ENCODE measurements around the gene DNAJC18.

Gene DNAJC18

DNA sequence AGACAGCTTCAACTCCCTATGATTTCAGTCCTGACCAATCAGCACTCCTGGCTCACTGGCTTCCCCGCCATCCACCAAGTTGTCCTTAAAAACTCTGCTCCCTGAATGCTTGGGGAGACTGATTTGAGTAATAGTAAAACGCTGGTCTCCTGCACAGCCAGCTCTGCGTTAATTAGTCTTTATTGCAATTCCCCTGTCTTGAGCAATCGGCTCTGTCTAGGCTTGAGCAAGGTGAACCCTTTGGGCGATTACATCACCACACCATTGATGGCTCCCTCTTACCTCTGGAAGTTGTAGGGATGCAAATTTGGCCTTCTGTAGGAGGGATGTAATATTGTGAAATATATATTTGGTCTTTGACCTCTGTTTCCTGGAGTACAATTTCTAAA is 53.3 kb downstream of the DNAJC18 start:
- DNase-seq: no peak

DNA sequence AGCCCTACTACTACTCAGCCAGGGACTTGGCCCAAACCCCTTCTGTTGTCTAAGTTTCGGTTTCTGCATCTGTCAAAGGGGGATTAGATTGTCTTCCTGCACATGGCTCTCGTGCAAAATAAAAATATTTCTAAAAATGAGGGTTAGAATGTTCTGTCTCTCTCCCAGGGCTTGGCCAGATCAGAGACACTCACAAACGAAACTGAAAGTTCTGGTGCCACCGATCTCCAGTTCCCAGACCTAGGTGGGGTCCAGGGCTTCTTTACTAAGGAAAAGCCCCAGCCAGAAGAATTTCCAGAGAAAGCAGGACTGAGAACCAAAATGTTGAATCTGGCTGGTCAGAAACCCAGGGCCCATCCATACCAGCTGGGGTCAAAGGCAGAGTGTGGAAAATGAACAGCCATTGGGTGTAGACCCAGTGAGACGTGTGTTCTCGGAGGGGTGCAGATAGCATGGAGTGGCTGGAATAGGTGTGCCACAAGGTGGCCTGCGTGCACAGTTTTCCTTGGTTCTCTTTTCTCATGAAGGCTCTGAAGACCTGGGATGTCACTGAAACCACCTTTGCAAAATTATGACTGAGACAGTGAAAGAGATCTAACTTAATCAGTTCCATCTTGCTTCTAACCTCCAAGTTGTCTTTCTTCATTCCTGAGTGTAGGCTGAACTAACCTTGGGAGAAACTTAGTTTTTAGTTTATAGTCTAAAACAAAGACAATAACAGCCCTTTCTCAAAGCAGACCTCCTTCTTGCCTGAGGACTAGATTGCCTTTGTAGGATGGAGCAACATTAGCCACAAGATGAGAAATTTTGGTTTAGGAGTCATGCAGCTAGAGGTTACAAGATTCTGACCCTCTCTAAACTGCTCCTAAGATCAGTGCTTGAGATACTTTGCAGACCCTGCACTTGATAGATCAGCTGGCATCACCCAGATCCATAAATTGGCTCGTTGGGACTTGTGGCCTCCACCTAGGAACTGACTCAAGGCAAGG is 54.0 kb downstream of the DNAJC18 start:
- DNase-seq: peak; percentile 40

DNA sequence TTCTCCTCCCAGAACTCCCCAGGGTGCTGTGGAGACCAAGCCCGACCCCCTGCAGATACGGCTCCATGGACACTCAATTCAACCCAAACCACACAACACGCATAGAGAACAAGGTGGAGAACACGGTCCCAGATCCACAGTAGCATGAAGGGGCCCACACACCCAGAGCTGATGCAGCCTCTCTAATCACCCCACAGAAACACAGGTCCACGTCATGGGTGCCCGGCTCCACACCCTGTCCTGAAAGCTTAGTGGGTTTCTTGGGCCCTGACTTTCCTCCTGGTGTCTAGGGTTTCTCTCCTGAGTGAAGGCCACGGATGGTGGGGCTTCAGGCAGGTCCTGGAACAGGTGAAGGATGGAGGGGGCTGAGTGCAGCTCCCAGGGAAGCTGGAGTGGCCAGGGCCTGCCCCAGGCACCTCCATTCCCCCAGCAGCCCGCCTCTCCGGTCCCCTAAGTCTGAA is 54.7 kb downstream of the DNAJC18 start:
- no peak for DNase-seq

DNA sequence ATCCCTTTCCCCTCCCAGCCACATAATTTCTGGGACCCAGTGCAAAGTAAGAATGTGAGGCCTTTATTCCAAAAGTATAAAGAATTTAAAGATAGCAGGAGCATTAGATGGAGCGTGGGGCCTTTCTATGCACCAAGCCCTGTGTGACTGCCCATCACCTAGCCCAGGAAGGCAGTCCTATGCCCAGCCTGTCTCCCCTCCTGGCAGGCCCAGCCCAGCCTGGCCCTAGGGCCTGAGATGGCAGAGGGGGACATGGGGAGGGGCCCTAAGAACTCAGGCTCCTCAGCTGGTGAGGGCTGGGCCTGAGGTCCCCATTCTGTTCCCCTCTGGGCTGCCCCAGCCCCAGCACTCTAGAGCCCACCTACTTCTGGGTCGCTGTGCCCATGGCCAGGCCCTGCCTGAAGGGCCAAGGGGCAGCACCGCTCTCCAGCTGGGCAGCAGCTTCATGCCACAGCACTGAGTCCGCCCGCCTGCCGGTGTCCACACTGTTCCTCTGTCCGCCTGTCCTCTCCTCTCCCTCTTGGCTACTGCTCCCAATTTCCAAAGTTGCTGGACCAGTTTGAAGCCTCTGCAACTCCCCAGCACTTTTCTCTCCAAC is 55.2 kb downstream of the DNAJC18 start:
- no peak for DNase-seq

DNA sequence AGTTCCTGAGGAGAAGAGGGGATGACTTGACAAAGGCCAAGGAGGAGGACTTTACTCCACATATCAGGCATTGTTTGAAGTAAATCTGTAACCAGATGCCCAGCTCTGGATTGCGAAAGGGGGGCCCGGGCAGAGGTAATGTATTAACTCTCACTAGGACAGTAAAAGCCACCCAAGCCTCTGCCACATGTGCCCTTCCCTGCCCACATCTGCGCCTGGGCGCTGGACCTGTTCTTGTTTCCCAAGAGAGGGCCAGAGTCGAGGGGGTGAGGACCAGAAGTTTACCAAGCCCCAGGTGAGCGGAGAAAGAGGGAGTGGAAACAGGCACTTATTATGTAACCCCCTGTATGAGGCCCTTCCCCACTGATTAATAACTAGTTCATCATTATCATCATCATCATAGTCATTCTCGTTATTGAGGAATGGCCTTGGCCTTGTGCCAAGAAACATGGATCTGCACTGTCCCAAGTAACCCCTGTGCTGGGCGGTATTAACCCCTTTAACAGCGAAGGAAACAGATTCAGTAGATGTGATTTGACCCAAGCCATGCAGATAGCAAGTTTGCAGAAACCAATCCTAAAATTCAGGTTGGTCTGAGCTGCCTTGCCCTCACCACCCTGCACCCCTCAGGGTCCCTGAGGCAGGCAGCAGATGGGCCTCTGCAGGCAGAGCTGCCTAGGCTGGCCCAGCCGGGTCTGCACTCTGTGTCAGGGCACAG is 55.9 kb downstream of the DNAJC18 start, which contains the start of gene SLC23A1:
Gene SLC23A1 (minus strand): TSS at position 23 of the 718 bp plus-strand sequence. CDS start 44 bp downstream, outside the sequence.
- no peak for DNase-seq

DNA sequence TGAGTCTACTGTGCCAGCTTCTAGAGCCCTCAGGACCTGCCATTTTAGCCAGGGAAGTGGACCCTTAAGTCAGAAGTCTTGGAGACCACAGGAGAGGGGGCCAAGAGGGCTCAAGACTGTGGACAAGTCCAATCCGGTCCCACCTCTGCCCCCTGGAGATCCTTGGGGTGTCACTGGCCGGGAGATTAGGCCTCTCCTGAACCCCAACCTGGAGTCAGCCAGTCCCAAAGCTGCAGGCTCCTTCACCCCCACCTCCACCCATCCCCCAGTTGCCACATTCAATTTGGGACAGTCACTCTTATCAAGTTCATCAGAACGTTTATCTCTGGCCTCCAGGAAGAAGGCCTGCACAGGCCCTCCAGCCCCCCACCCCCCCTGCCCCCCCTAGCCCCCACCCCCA is 56.5 kb downstream of the DNAJC18 start:
- DNase-seq: no peak

DNA sequence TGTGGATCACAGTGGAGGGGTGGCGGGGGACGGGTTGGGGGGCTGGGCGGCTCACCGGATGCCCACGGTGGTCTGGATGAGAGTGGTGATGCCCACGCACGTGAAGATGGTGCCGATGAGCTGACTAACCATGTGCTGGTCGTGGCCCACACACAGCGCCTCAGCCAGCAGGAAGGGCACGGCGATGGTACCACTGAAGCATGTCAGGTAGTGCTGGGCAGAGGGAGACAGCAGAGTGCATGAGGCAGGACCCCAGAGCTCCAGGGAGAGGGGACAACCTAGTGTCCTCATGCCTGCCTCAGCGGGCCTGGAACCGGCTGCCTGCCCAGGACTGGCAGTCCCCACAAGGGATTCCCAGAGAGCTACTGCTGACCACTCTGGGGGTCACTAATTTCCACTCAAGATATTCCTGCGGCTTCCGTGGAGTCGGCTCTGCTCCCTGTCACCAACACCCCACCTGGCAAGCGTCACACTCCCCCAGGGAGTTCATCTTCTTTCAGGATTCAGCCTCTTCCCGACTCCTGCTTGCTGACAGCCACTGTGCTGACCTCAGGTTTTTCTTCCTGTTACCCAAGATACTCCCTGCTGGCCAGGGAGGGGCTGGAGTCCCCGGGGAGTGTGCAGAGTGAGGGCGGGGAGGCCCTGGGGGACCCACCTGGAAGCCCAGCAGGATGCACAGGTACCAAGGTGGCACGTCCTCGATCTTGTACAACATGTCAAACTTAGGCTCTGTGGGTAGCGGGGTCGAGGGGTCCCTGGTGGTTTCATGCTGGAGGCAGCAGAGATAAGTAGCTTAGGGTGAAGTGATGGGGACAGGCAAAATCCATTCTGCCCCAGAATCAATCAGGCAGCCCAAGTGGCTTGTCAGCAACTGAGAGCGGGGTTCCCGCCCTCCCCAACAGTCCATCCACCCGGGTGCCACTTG is 57.2 kb downstream of the DNAJC18 start:
- DNase-seq: no peak

DNA sequence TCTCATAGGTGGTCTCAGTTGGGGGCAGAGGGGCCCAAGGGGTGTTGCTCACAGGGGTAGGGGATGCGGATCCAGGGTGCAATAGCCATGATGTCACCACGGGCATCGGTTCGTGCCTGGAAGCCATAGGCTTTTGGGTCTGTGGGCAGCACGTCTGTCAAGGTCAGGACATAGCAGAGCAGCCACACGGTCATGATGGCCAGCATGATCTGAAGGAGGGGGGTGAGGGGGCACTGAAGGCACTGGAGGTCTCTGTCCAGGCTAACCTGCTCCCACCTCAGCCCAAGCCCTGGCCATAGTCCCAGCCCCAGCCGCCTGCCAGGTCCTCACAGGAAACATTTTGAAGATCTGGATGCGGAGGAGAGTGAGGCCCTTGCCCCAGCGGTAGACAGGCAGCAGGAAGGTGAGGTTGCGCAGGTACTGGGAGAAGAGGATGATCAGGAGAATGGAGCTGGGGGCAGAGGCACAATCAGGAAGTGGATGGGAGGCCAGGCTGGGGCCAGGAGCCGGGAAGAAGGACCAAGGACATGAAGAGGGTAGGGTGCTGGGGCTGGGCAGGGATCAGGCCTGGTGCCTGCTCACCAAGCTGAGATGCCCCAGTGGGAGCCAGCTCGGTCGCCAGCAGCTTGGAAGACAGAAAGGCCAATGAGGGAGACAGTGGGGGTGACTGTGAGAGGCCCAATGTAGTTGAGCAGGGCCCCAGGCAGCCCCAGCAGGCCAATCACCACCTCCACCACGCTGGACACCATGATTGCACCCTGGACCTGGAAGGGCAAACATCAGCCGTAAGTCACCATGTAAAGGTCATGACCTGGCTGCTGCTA is 59.5 kb downstream of the DNAJC18 start:
- DNase-seq: no peak

DNA sequence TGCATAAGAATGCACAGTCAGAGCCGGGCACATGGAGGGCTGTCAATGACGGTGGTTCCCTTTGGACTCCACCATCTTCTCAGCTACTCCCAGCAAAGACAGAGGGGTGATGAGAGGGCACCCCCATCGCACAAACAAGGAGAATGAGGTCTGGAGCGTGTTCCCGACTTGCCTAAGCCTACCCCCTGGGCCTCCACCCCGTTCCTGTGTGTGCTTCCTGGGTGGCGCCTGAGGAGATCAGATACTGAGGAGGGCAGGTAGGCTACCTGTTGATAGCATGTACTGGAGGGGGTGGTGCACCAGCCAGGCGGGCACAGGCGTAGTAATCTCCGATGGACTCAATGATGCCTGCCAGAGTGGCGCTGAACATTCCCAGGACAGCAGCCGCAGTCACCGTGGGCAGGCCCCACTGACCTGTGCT is 60.4 kb downstream of the DNAJC18 start:
- DNase-seq: no peak

DNA sequence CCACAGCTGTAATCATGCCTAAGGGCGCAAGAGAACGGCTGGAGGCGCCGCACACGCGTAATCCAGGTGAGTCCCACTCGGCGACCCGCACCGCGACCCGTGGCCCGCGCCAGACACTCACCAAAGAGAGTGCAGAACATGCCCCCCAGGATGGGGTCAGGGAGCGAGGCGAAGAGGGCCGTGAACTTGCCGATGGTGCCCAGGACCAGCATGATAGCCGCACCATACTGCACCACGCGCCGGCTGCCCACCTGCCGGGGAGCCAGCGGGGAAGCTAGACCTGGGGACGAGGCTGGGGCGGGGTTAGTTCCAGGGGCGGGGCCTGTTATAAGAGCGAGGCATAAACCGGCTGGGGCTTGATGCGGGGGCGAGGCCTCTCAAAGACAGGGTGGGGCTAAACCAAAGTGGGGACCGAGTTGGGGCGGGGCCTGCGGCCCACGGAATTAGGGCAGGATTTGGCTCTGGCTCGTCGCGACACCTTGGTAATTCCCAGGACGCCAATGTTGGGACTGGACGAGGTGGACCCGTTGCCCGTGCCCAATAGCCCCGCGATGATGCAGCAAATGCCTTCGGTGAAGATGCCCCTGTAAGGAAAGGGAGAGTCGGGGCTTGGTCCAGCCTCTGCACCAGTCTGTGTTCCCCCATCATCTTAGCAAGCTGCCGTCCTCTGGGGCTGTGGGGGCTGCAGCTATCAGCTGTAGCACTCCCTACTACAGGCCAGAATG is 61.1 kb downstream of the DNAJC18 start:
- no peak for DNase-seq

DNA sequence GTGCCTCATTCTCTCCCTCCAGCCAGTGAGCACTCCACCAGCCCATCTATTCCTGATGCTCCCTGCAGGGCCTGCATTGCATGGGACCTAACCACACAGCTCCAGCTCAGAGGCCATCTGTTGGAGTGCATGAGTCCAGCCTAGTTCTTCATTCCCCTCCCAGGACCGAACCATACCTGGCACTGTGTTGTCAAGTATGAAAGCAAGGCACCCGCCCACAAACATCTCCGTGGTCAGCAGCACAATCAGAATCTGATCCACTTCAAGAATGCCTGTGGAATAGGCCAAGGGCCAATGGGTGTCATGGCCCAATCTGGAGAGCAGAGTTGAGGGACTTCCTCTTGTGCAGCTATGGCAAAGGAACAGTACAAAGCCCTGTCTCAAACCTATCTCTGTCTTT is 62.1 kb downstream of the DNAJC18 start:
- no peak for DNase-seq

DNA sequence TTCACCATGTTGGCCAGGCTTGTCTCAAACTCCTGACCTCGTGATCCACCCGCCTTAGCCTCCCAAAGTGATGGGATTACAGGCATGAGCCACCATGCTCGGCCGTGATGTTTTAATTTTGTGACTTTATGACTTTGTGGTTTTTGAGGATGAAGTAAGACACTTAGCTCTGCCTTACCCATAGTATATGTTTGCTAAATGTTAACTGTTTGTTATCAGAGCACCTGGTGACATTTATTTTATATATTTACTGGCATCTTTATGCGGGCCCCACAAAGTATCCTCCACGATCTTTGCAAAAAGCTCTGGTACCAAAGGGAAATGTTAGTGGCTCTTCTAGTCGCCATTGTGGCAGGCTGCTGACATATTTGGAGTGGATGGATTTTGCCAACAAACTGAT is 63.0 kb downstream of the DNAJC18 start:
- DNase-seq: no peak

DNA sequence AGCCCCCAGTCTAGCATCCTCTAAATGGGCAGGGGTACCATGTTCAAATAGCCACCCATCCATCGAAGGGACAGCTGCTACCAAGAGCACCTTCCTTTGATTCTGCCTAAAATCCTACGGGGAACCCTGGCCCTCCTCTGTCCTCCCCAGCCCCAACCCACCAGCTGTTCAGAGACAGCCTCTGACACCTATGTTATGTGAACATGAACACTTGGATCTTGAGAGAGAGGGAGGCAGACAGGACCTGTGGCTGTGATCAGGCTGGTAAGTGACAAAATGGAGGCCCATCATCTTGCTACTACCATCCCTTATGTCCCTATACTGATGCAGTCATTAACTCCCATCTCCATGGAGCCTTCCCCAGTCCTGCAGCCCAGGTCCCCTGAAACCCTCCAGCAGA is 64.4 kb downstream of the DNAJC18 start:
- no peak for DNase-seq

DNA sequence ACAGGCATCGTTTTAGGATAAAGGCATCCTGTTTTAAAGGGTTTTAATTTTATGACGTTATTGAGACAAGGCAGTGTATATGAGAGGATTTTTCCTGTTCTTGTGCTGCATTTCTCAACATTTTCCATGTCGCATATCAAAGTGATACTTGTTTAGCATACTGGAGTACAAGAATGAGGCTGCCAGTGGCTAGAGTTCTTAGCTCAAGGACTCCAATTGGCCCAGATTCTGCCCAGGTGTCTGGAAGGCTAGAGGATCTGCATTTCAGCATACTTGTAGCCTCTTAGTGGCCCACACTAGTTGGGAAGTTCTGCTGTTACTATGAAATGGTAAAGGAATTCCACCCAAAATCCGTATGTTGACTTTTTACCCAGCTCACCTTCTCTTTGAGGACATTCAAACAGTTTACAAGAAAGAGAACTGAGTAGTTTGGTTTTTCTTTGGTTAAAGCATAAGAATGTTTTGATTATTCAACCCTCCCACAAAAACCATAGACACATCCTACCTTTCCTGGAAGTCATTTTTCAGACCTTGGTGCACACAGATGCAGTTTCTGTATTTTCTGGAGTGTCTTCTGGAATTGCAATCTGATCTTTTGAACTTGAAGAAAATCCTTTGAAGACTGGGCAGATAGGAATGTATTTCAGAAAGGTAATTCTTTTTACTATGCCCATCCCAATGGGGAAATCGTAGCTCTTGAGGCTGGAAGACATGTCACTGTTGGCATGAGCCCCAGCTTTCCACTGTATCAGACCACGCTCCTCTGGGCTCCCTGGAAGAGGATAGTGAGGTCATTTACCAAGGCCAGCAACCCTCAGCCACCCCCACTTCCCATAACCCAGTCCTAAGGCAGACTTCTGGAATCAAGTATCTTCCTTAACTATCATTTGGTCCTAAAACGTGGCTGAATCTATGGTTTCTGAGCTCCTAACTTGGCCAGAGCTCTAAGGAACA is 67.6 kb downstream of the DNAJC18 start:
- no peak for DNase-seq

DNA sequence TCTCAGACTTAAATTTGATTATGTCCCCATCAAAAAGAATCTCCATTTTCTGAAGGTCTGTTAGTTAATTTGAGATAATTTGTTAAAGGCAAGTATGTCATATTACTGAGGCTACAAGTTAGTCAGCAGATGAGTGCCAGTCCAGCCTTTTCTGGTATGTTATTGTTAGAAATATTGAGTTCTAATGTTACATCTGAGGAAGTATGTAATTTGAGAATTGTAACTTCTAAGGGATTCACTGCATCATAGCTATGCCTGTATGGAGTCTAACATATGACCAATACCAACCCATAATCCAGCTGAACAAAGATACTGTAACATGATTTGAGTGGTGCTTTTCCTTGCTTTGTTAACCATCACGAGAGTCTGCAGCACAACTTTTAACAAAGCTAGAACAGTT is 70.1 kb downstream of the DNAJC18 start:
- no peak for DNase-seq

DNA sequence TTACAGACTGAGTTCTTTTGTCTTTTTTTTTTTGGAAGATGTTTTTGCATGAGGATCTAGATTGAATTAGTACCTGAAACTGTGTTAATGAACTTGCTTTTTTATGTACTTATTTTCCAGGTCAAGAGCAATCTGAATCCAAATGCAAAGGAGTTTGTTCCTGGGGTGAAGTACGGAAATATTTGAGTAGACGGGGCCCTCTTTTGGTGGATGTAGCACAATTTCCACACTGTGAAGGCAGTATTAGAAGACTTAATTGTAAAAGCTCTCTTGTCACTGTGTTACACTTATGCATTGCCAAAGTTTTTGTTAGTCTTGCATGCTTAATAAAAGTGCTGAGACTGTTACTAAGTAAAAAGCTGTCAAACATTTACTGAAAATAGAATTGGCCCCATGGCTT is 70.7 kb downstream of the DNAJC18 start:
- DNase-seq: no peak

DNA sequence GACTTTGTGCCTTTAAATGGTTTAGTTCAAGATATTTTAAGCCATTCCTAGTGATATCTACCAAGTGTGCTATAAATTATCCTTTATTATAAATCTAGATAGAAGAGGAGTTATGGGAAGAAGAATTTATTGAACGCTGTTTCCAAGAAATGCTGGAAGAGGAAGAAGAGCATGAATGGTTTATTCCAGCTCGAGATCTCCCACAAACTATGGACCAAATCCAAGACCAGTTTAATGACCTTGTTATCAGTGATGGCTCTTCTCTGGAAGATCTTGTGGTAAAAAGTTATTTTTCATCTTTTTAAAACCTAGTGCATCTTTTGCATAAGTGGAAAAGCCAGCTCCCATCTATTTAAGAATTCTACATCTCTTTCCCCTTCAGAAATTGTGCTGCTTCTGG is 74.9 kb downstream of the DNAJC18 start:
- DNase-seq: no peak

DNA sequence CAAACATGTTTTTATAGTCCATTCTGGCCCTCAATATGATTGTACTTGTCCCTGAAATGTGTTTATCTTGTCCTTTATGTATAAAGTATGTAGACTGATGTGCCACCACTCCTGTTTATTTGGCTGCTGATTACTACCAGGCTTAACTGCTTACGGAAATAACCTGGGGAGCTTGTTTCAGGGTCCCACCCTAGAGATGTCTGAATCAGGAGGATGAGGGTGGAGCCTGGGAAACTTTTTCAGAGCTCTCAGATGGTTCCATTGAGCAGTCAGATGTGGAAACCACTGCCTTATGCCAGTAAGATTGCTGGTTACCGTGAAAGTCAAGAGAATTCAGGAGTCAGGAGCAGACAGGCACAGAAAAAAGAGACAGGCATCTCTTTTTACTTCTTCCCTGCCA is 75.4 kb downstream of the DNAJC18 start:
- no peak for DNase-seq

DNA sequence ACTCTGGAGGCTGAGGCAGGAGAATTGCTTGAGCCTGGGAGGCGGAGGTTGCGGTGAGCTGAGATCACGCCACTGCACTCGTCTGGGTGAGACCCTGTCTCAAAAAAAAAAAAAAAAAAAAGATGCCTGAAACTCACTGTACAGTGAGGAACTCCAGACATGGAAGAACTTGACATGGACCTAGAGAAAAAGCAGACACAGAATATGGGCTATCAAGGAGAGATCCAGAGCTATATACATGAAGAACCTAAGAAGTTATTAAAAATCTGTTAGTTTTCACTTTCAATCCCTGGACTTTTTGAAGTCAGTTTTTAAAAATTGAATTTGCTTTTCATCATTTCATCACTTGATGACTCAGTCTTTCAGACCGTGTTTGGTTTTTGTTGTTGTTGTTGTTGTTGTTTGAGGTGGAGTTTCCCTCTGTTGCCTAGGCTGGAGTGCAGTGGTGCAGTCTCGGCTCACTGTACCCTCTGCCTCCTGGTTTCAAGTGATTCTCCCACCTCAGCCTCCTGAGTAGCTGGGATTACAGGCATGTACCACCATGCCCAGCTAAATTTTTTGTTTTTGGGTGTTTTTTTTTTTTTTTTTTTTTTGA is 77.4 kb downstream of the DNAJC18 start:
- DNase-seq: no peak

All from CD4-positive, alpha-beta T cell treated with Interleukin-6 for 4 hours (primary cell).